Measurements from ENCODE around the gene CCSER1.
"Not testable (repeated sequence)": the region's sequence is repeated elsewhere in the genome, so short reads cannot be mapped to it uniquely, and the experiment has no call there.

CCSER1 gene

DNA sequence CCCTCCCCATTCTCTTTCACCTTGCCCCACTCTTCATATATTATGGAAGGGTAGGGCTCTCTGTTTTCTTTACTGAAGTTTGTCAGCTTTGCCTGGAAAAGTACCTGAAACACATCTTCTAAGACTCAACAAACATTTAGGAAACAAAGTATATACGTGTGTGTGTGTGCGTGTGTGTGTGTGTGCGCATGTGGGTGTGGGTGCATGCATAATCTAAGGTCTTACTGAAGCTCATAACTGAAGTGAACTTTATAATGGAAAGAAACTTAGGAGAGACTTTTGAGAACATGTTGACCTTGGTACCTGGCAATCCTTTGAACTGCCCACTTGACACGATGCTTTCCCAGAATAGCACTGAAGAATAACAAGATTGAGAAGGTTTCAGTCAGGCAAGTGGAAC, 1190.2 kb downstream of the CCSER1 start:
- DNase-seq: no peak

DNA sequence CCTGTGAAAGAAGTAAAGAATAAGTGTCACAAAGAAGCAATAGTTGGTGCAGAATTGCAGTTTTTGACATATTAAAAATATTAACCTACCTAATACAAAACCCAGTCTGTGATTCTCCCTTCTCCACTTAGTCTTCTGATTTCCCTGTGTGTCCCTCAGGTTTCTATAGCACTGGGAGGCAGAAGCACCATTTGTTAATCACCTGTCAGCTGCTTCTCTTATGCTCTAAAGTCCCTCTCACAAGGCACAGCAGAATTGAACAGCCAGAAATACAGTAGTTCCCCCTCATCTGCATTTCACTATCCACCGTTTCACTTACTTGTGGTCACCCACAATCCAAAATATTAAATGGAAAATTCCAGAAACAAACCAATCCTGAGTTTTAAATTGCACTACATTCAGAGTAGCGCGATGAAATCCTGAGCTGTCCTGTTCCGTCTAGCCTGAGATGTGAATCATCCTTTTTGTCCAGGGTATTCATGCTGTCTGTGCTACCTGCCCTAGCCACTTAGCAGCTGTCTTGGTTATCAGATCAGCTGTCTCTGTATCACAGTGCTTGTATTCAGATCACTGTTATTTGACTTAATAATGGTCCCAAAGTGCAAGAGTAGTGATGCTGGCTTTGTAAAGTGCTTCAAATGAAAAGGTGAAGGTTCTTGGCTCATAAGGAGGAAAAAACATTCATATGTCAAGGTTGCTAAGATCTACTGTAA, 1192.5 kb downstream of the CCSER1 start:
- DNase-seq: peak in 2 of 3 experiments; percentile 47 to 82

DNA sequence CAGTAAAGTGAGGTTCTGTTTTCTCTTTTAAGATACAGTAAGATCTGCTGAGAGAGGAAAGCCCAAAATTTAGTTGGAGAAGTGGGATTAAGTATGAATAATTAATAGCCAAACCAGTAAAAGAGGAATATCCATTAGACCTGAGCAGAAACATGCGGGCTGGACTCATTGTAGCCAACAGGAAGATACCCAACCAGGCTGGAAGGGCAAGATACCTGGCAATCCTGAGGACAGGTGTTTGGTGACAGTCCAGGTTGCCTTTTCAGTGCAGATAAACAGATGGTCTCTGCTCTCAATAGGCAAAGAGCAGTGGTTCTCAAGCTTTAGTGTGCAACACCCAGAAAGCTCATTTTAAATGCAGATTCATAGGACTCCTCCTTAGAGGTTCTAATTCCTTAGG, 1195.8 kb downstream of the CCSER1 start:
- no peak for DNase-seq

DNA sequence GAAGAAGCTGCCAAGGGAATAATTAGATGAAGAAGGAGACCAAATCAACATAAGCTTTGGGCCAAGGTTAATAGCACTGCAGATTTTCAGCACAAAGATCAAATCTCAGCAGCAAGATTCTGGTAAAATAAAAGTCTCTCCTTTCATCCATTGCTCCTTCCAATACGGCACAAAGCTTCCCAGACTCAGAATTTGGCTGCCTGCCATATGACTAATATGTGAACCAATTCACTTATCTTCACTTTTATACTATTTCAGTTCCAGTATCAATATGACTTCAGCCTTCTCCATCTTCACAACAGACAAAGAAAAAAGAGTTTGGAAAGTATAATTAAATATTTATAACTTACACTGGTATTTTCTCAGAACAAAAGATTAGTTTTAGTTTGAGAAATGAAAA, 1198.3 kb downstream of the CCSER1 start:
- no peak for DNase-seq

DNA sequence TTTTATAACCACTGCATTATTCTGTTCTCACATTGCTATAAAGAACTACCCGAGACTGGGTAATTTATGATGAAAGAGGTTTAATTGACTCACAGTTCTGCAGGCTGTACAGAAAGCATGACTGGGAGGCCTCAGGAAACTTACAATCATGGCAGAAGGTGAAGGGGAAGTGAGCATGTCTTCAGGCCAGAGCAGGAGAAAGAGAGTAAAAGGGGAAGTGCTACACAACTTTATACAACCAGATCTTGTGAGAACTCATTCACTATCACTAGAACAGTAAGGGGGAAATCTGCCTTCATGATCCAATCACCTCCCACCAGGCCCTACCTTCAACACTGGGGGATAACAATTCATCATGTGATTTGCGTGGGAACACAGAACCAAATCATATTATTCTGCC, 1199.0 kb downstream of the CCSER1 start:
- DNase-seq: not testable (repeated sequence)

DNA sequence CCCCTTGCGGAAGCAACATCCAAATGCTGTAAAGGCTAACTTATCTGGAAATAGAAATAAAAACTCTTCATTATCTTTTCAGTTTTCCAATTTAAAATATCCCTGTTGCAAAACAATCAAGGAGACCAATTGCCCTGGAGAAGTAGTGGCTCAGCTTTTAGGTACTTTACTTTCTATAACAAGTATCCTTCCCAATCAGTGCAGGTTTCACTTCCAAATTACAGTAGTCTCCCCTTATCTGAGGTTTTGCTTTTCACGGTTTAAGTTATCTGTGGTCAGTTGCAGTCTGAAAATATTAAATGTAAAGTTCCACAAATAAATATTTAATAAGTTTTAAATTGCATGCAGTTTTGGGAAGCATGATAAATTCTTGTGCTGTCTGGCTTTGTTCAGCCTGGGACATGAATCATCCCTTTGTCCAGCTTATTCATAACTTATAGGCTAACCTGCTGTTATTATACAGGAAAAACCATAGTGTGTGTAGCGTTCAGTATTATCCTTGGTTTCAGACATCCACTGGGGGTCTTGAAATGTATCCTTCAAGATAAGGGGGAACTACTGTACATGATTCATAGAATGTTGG, 1203.5 kb downstream of the CCSER1 start:
- DNase-seq: no peak

DNA sequence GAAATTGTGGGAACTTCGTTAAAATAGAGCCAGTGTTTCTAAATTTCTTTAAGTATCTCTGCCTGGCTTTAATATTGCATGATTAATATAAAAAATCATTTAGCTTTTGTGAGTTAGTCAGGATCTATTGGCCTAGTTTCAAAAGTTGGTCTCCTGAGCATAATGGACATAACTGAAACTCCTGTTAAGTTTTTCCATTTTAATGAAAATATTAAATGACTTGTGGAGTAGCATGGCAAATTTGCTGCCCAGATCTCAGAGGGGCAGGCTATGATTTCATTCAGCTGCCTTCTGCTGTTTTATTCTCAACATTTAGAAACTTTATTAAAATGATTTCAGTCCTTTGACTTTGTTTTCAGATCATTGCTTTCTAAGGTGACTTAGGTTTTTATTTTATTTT, 1213.6 kb downstream of the CCSER1 start:
- DNase-seq: no peak

DNA sequence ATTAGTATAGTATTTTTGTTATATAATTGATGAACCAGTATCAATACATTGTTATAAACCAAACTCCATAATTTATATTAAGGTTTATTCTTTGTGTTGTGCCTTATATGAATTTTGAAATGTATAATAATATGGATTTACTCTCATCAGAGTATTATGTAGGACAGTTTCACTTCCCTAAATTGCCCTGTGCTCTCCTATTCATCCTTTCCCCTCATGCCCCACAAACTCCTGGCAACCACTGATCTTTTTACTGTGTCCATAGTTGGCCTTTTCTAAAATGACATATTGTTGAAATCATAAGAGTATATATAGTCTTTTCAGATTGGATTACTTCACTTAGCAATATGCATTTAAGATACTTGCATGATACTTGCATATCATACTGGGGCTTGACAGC, 1218.4 kb downstream of the CCSER1 start:
- no peak for DNase-seq

DNA sequence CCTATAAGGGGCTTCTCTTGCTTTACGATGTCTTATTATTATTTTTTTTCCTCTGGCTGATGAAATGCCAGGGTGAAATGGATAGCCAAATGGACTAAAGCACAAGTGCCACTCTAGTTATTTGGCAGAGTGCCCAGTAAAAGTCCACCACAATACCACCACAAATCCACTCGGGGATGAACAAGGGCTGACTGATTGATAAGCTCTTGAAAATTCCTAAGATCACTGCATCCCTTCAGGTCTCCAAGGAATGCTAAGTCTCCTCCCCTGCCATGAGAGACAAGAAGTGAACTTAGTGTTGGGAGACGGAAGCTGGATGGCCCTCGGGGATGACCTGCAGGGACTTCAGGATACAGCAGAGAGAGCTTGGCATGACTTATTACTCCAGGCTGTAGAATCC, 1229.3 kb downstream of the CCSER1 start:
- DNase-seq: peak in 1 of 3 experiments; percentile 32

DNA sequence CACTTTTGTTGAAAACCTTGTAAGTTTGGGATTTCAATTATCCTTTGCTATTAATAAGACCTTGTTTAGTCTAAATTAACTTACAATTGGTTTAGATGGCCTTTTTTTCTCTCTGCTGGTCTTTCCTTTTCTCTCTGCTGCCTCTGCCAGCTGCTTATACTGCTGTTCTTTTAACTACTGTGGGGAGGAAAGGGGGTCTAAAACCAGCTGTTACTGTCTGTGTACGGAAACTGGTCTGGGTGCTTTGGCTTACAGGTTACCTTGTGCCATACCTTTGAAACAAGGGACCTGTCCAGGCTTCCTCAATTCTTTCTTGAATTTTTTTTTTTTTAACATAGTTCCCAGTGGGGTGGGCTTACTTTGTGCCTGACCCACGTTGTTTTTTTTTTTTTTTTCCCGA, 1230.8 kb downstream of the CCSER1 start:
- not testable (repeated sequence) for DNase-seq

DNA sequence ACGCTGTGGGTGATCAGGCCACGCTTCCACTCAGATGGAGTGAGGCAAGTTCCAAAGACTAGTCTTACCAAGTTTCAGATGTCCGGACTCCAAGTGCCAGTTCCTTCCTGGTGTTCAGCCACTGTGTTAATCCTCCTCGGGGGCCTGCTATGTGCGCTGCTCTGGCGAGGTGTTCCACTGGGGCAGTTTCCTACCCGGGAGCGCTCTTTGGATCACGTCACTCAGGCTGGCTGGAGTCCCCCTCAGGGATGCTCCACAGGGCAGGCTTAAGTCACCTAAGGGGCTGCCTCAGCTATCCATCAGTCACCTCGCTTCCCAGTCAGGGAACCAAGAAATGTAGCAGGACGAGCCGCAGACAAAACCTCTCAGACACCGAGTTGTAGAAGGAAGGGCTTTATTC, 1231.4 kb downstream of the CCSER1 start:
- DNase-seq: not testable (repeated sequence)

DNA sequence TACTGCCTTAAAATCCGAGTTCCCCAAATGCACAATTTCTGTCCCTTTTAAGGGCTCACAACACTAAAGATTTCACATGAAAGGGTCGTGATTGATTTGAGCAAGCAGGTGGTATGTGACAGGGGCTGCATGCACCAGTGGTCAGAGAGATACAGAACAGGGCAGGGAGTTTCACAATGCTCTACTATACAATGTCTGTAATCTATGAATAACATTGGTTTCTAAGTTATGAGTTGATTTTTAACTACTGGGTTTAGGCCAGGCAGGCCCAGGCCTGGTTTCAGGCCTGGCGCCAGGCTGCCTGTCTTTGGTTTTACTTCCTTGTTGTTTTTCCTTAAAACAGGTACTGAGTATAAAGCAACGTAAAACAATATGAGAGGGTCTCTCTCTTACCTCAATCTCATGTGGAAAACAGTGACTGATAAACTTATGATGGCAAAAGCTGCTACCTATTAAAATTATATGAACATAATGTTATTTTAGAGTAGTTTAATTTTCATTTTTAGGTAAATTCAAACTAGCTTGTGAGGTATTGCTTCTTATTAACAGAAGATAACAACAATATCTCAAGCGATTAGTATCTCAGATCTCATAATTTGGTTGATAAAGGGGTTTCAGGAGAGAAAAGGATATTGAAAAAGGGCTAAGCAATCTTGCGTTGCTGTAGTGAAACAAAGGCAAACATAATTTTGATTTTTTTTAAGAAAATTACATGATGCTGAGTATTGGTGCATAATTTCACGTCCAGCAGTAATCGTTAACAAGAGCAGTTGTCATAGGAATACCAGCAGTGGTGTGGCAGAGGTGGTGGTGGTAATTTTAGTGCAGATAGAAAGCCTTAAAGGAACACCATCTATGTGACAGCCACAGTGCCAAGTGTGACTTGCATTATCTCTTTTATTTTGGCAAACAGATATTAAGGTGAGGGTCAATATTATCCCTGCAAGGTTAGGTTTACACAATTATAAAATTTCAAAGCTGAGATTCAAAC, 1232.1 kb downstream of the CCSER1 start:
- no peak for DNase-seq

DNA sequence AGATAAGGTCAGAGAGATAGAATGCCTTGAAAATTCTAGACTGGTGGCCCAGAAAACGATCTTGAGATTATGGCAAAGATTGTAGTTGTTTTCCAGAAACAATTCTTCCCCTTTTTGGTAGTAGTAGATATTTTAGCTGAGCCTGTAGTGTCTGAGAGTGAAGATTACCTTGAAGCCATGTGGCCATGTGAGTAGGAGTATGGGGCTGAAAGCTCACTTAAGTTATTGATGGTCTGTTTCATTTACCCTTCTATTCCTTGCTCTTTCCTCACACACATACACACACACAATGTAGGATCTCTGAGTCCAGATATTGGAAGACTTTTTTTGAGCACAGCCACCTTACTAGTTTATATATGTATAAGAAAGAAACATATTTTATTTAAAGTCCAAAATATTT, 1234.9 kb downstream of the CCSER1 start:
- DNase-seq: no peak

DNA sequence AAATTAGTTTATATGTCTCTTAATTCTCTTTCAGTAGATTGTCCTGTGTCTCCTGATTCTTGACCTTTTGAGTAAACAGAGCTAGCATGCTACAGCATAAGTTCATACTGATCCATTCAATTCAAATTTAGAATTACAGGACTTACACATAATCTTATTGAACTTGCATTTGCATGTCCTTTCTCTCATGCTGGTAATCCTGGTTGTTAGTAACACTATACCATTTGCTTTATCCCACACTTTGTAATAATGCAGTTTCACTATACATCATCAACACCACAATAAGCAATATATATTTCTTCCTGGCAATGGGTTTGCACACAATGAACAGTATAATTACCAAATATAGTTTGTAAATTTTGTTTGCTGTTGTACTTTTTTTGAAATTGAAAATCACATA, 1239.4 kb downstream of the CCSER1 start:
- DNase-seq: no peak

DNA sequence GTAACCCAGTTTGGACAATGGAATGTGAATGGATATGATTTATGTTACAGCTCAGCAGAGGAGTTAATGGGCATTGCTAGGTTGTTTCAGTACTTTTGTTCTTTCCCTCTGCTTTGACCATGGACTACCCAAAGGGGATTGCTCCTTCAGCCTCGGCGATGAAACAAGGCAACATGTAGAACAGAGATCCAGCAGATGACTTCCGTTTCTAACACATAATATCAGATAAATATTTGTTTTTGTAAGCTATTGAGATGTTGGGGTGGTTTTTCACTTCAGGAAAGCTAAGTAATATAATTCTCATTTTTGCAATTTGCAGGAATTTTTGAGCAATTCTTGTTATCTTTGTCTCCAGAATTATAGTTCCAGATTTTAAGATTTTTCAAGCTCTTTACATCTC, 1241.9 kb downstream of the CCSER1 start:
- no peak for DNase-seq

DNA sequence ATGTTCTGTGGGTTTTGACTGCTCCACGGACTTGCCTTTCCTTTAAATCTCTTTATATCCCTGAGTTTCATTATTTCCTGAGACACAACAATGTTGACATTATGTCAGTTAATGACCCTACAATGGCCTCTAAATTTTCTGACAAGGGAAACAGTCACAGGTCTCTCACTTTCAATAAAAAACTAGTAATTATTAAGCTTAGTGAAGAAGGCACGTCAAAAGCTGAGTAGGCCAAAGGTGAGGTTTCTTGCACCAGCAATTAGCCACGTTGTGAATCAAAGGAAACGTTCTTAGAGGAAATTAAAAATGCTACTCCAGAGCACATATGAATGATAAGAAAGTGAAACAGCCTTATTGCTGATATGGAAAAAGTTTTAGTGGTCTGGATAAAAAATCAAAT, 1246.4 kb downstream of the CCSER1 start:
- peak in 1 of 3 experiments; percentile 6 for DNase-seq

DNA sequence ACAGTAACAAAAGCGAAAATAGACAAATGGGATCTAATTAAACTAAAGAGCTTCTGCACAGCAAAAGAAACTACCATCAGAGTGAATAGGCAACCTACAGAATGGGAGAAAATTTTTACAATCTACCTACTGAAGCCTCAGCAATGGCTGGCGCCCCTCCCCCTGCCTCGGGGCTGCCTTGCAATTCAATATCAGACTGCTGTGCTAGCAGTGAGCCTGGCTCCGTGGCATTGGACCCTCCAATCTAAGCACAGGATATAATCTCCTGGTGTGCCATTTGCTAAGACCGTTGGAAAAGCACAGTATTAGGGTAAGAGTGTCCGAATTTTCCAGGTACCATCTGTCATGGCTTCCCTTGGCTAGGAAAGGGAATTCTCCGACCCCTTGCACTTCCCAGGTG, 1278.2 kb downstream of the CCSER1 start:
- DNase-seq: not testable (repeated sequence)

DNA sequence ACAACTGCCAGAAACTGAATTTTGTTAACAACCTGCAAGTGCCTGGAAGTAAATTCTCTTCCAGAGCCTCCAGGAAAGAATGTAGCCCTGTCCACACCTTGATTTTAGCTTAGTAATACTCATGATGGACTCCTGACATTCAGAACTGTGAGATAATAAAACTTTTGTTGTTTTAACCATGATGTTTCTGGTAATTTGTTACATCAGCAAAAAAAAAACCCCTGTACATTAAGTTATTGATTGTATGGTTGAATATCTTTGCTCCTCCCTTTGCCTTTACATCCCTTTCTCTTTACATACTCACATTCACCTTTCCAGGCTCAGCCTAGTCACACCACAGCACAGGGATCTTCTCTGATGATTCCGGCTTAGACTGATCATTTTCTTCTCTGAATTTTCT, 1294.8 kb downstream of the CCSER1 start:
- DNase-seq: no peak

DNA sequence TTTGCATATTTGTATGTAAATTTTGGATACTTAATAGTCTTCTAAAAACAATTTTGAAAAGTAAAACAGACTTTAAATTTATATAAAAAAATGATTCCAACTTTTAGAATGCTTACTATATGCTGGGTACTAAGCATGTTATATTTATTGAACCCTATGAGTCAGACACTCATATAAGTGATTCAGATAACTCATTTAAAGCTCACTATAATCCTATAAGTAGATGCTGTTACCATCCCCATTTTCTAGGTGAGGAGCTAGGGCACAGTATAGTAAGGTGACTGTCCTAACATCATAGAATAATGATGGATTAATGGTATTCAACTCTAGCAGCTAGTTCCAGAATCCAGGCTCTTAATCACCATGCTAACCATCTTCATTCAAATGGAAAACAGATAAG, 1299.5 kb downstream of the CCSER1 start:
- no peak for DNase-seq

DNA sequence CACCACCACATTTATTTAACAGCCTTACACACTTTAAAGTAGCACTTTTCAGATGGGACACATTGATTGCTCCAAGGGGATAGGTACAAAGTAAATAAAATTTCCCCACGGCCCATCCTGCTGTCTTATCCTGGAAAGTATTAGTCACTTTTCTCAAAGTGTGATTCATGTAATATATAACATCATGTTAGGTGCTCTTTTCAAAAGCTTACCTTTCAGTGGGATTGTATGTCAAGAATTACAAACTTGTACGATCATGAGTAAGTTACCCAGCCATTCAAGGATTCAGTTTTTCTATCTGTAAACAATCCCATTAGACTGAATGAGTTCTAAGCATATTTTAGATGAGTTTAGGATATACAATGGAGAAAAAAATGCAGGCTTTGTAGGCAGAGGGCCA, 1300.0 kb downstream of the CCSER1 start:
- DNase-seq: no peak

DNA sequence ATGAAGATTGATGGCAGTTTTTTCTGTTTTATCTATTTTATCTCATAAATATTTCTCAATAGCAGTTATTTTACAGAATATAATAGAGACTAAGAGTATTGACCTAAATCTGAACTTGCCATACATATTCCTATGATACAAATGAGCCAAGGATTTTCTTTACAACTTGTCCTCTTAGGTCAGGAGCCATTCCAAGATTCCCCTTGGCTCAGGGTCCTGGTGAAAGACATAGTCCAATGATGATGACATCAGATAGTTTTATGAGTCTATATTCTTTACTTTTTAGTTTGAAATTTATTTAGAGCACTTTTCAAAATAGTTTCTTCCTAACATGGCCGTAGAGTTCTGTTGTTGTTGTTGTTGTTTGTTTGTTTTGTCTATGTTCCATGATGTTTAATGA, 1307.4 kb downstream of the CCSER1 start:
- DNase-seq: no peak

DNA sequence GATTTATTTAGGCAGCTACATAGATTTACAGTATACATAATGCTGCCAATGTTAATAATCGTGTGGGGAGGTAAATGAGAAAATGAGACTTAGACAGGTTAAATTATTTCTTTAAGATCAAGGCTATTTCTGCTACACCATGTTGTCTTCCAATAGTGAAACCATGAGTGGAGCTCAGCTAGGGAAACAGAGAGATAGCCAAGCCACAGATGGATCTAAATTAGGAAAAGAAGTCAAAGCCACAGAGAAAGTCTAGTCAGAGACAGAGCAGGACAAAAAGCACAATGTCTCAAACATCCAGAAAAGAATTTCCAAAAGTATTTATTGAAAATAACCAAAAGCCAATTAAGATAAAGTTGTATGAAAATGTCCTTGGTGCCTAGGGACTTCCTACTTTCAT, 1309.4 kb downstream of the CCSER1 start:
- DNase-seq: no peak

DNA sequence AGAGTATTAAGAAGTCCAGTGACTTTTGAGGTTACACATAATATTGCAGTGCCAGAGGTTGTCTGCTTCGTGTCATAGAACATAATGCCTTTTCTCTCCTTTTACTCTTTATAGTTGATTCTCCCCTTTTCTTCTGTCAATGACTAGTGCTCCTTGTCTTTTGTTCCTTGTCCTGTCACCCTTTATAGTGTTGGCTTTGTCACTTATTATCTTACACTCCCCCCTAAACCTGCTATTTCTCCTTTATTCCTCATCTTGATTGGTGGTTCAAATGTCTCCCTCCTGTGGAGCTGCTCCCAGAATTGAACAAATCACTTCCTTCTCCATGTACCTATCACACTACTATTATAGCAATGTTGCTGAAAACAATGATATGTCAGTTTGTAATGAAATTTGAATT, 1320.0 kb downstream of the CCSER1 start:
- DNase-seq: no peak
